ENCODE data around the gene LRRC38.

The LRRC38 gene

GRCh38 chr1:13462682-13463081 is 51.1 kb downstream of the LRRC38 start:
- no peaks in the 10 kb centered on the region for H3K79me1 ChIP-seq (replicated peaks; ENCODE audit: low read length, poor library complexity, severe bottlenecking)
- no peak for DNase-seq
- H3K4me1 ChIP-seq (ENCODE audit: control insufficient read depth, insufficient read depth, low read depth, low read length): no peaks in the 10 kb centered on the region
- no peak overlapping the region for H2BK5ac ChIP-seq (ENCODE audit: low read depth, low read length, poor library complexity, severe bottlenecking)
- WGBS: 69% methylated on average over 7 of the region's 7 CpGs
- H2AK5ac ChIP-seq (ENCODE audit: low read length, severe bottlenecking): no peak overlapping the region
- no peak overlapping the region for H2AFZ ChIP-seq (ENCODE audit: low read depth, low read length)
- H2BK120ac ChIP-seq (ENCODE audit: low read depth, low read length): no peak overlapping the region
- H3K18ac ChIP-seq (ENCODE audit: low read depth in 1 of 2, low read length in 2 of 2): no peak overlapping the region
- H3K4me2 ChIP-seq (ENCODE audit: low read length, poor library complexity, severe bottlenecking): no peak overlapping the region
- no peak overlapping the region for H3K4ac ChIP-seq (ENCODE audit: low read depth in 1 of 2, low read length in 2 of 2)
- H3K36me3 ChIP-seq (ENCODE audit: control insufficient read depth in 1 of 2, insufficient read depth in 2 of 2, low read depth in 1 of 2, low read length in 2 of 2): no peaks in the 10 kb centered on the region
- no peak overlapping the region for H3K14ac ChIP-seq (ENCODE audit: low read length in 2 of 2)
- peaks cover 0 to 35% of the 10 kb centered on the region in 2 experiments for H3K27me3 ChIP-seq (ENCODE audit: control insufficient read depth in 1 of 2, insufficient read depth in 1 of 2, low read length in 2 of 2)
- H3K9me3 ChIP-seq (ENCODE audit: control insufficient read depth, low read length): no peaks in the 10 kb centered on the region
- no peak overlapping the region for H3K9ac ChIP-seq (ENCODE audit: low read length)
- H4K91ac ChIP-seq (ENCODE audit: low read length): no peak overlapping the region
- no peak overlapping the region for H2BK15ac ChIP-seq (ENCODE audit: low read depth, poor library complexity, severe bottlenecking)
- no peak overlapping the region for H3K4me3 ChIP-seq (ENCODE audit: insufficient read depth in 1 of 2, low read depth in 1 of 2, low read length in 2 of 2)
- H3K27ac ChIP-seq (ENCODE audit: low read length, poor library complexity, severe bottlenecking): no peak overlapping the region
- no peak overlapping the region for H2BK12ac ChIP-seq (ENCODE audit: low read length in 2 of 2)
- H4K8ac ChIP-seq (ENCODE audit: low read length): no peak overlapping the region
- H3K23ac ChIP-seq (ENCODE audit: low read length in 2 of 2): no peak overlapping the region

GRCh38 chr1:13461977-13462376 is 51.8 kb downstream of the LRRC38 start:
- no peak overlapping the region for H2AK5ac ChIP-seq (ENCODE audit: low read length, severe bottlenecking)
- no peak overlapping the region for H2AFZ ChIP-seq (ENCODE audit: low read depth, low read length)
- H3K36me3 ChIP-seq (ENCODE audit: control insufficient read depth in 1 of 2, insufficient read depth in 2 of 2, low read depth in 1 of 2, low read length in 2 of 2): no peaks in the 10 kb centered on the region
- H3K9me3 ChIP-seq (ENCODE audit: control insufficient read depth, low read length): no peaks in the 10 kb centered on the region
- no peak overlapping the region for H3K9ac ChIP-seq (ENCODE audit: low read length)
- H4K91ac ChIP-seq (ENCODE audit: low read length): no peak overlapping the region
- H3K4ac ChIP-seq (ENCODE audit: low read depth in 1 of 2, low read length in 2 of 2): no peak overlapping the region
- no peak for DNase-seq
- H3K4me2 ChIP-seq (ENCODE audit: low read length, poor library complexity, severe bottlenecking): no peak overlapping the region
- H2BK5ac ChIP-seq (ENCODE audit: low read depth, low read length, poor library complexity, severe bottlenecking): no peak overlapping the region
- no peak overlapping the region for H2BK120ac ChIP-seq (ENCODE audit: low read depth, low read length)
- H3K4me1 ChIP-seq (ENCODE audit: control insufficient read depth, insufficient read depth, low read depth, low read length): no peaks in the 10 kb centered on the region
- 67% methylated on average over 2 of the region's 2 CpGs for WGBS
- no peak overlapping the region for H2BK12ac ChIP-seq (ENCODE audit: low read length in 2 of 2)
- no peaks in the 10 kb centered on the region for H3K79me1 ChIP-seq (replicated peaks; ENCODE audit: low read length, poor library complexity, severe bottlenecking)
- peaks cover 0 to 29% of the 10 kb centered on the region in 2 experiments for H3K27me3 ChIP-seq (ENCODE audit: control insufficient read depth in 1 of 2, insufficient read depth in 1 of 2, low read length in 2 of 2)
- H3K23ac ChIP-seq (ENCODE audit: low read length in 2 of 2): no peak overlapping the region
- no peak overlapping the region for H3K14ac ChIP-seq (ENCODE audit: low read length in 2 of 2)
- no peak overlapping the region for H3K18ac ChIP-seq (ENCODE audit: low read depth in 1 of 2, low read length in 2 of 2)
- H4K8ac ChIP-seq (ENCODE audit: low read length): no peak overlapping the region
- no peak overlapping the region for H3K27ac ChIP-seq (ENCODE audit: low read length, poor library complexity, severe bottlenecking)
- H2BK15ac ChIP-seq (ENCODE audit: low read depth, poor library complexity, severe bottlenecking): no peak overlapping the region
- no peak overlapping the region for H3K4me3 ChIP-seq (ENCODE audit: insufficient read depth in 1 of 2, low read depth in 1 of 2, low read length in 2 of 2)

GRCh38 chr1:13456904-13457532 is 56.8 kb downstream of the LRRC38 start:
- no peak overlapping the region for H3K18ac ChIP-seq (ENCODE audit: low read depth in 1 of 2, low read length in 2 of 2)
- H3K4ac ChIP-seq (ENCODE audit: low read depth in 1 of 2, low read length in 2 of 2): no peak overlapping the region
- H3K36me3 ChIP-seq (ENCODE audit: control insufficient read depth in 1 of 2, insufficient read depth in 2 of 2, low read depth in 1 of 2, low read length in 2 of 2): no peaks in the 10 kb centered on the region
- 72% methylated on average over 15 of the region's 15 CpGs for WGBS
- peaks cover 0 to 14% of the 10 kb centered on the region in 2 experiments for H3K27me3 ChIP-seq (ENCODE audit: control insufficient read depth in 1 of 2, insufficient read depth in 1 of 2, low read length in 2 of 2)
- no peaks in the 10 kb centered on the region for H3K4me1 ChIP-seq (ENCODE audit: control insufficient read depth, insufficient read depth, low read depth, low read length)
- H3K27ac ChIP-seq (ENCODE audit: low read length, poor library complexity, severe bottlenecking): no peak overlapping the region
- no peak overlapping the region for H4K8ac ChIP-seq (ENCODE audit: low read length)
- H3K23ac ChIP-seq (ENCODE audit: low read length in 2 of 2): no peak overlapping the region
- H2BK120ac ChIP-seq (ENCODE audit: low read depth, low read length): no peak overlapping the region
- no peak overlapping the region for H2BK12ac ChIP-seq (ENCODE audit: low read length in 2 of 2)
- H2AFZ ChIP-seq (ENCODE audit: low read depth, low read length): no peak overlapping the region
- no peak overlapping the region for H3K14ac ChIP-seq (ENCODE audit: low read length in 2 of 2)
- no peaks in the 10 kb centered on the region for H3K79me1 ChIP-seq (replicated peaks; ENCODE audit: low read length, poor library complexity, severe bottlenecking)
- H3K4me3 ChIP-seq (ENCODE audit: insufficient read depth in 1 of 2, low read depth in 1 of 2, low read length in 2 of 2): no peak overlapping the region
- H3K9me3 ChIP-seq (ENCODE audit: control insufficient read depth, low read length): no peaks in the 10 kb centered on the region
- H2BK5ac ChIP-seq (ENCODE audit: low read depth, low read length, poor library complexity, severe bottlenecking): no peak overlapping the region
- H3K4me2 ChIP-seq (ENCODE audit: low read length, poor library complexity, severe bottlenecking): no peak overlapping the region
- no peak for DNase-seq
- no peak overlapping the region for H4K91ac ChIP-seq (ENCODE audit: low read length)
- no peak overlapping the region for H2BK15ac ChIP-seq (ENCODE audit: low read depth, poor library complexity, severe bottlenecking)
- no peak overlapping the region for H3K9ac ChIP-seq (ENCODE audit: low read length)
- H2AK5ac ChIP-seq (ENCODE audit: low read length, severe bottlenecking): no peak overlapping the region

- Histone ChIP-seq H3K4me3 (ENCODE audit: insufficient read depth in 1 of 2, low read depth in 1 of 2, low read length in 2 of 2) (no peak overlapping the region), H3K4me2 (ENCODE audit: low read length, poor library complexity, severe bottlenecking) (no peak overlapping the region), H3K4ac (ENCODE audit: low read depth in 1 of 2, low read length in 2 of 2) (no peak overlapping the region), H2BK12ac (ENCODE audit: low read length in 2 of 2) (no peak overlapping the region), H2BK15ac (ENCODE audit: low read depth, poor library complexity, severe bottlenecking) (no peak overlapping the region), H3K23ac (ENCODE audit: low read length in 2 of 2) (no peak overlapping the region), H3K27me3 (ENCODE audit: control insufficient read depth in 1 of 2, insufficient read depth in 1 of 2, low read length in 2 of 2) (peaks cover 0 to 5% of the 10 kb centered on the region in 2 experiments), H3K36me3 (ENCODE audit: control insufficient read depth in 1 of 2, insufficient read depth in 2 of 2, low read depth in 1 of 2, low read length in 2 of 2) (no peaks in the 10 kb centered on the region), H2AK5ac (ENCODE audit: low read length, severe bottlenecking) (no peak overlapping the region), H3K9ac (ENCODE audit: low read length) (no peak overlapping the region), H3K79me1 (replicated peaks; ENCODE audit: low read length, poor library complexity, severe bottlenecking) (no peaks in the 10 kb centered on the region), H2AFZ (ENCODE audit: low read depth, low read length) (no peak overlapping the region), H3K27ac (ENCODE audit: low read length, poor library complexity, severe bottlenecking) (no peak overlapping the region), H3K14ac (ENCODE audit: low read length in 2 of 2) (no peak overlapping the region), H2BK5ac (ENCODE audit: low read depth, low read length, poor library complexity, severe bottlenecking) (no peak overlapping the region), H3K9me3 (ENCODE audit: control insufficient read depth, low read length) (no peaks in the 10 kb centered on the region), H3K4me1 (ENCODE audit: control insufficient read depth, insufficient read depth, low read depth, low read length) (no peaks in the 10 kb centered on the region), H4K8ac (ENCODE audit: low read length) (no peak overlapping the region), H4K91ac (ENCODE audit: low read length) (no peak overlapping the region), H3K18ac (ENCODE audit: low read depth in 1 of 2, low read length in 2 of 2) (no peak overlapping the region), H2BK120ac (ENCODE audit: low read depth, low read length) (no peak overlapping the region)
- WGBS: 73% methylated on average over 6 of the region's 6 CpGs
- no peak for DNase-seq
Measured at GRCh38 chr1:13451399-13451965, 62.3 kb downstream of the LRRC38 start.

Measured in mesenchymal stem cell (in vitro differentiated cells and primary cell).